IMR-90 (cell line): ENCODE results near the gene KIAA0232. TPM values are rescaled to one million over a fixed set of nuclear protein-coding genes. Genes with fewer than 3 reads are reported as not detected.

Experiments used
- ATAC-seq: fragments of 200-7000 bp; cut with Tn5 transposase; 2 replicates; pipeline ENCODE4 v1.9.1; 2020; ENCODE audit warnings: low read depth, mild to moderate bottlenecking, moderate library complexity
- BruUV-seq: library from RNA; stranded (reverse); fragments of 400-500 nt; replicated peaks from 2 replicates; lab custom pipeline; 2021; lab: Mats Ljungman, UMichigan
- CTCF ChIA-PET: fragments of 300-600 bp; formaldehyde crosslinking; extraction: SDS; loops from one replicate; lab custom pipeline; 2021; ENCODE audit warnings: antibody characterized with exemption; lab: Yijun Ruan, JAX
- POLR2A ChIA-PET: fragments of 300-600 bp; sonication (Branson Sonifier 250); formaldehyde crosslinking; loops from one replicate; lab custom pipeline; 2022; ENCODE audit warnings: antibody characterized with exemption; ENCODE audit not compliant: unreplicated experiment; lab: Charles Lee
- DNase-seq: peaks from one replicate; pipeline ENCODE4 v3.0.0; 2013
- H2AFZ ChIP-seq: replicated peaks from 2 replicates; pipeline ENCODE3; 2013; ENCODE audit warnings: low read length, mild to moderate bottlenecking; ENCODE audit not compliant: poor library complexity
- H2AK5ac ChIP-seq: 2 replicates; pipeline ENCODE4 v1.6.1; 2013; ENCODE audit warnings: low read depth, low read length, inconsistent platforms
- H2AK9ac ChIP-seq: replicated peaks from 2 replicates; pipeline ENCODE3; 2013; ENCODE audit warnings: mild to moderate bottlenecking, low read depth, low read length, moderate library complexity; ENCODE audit not compliant: poor library complexity
- H2BK120ac ChIP-seq: 2 replicates; pipeline ENCODE4 v1.6.1; 2013; ENCODE audit warnings: low read depth, low read length, inconsistent platforms
- H2BK15ac ChIP-seq: 3 replicates; pipeline ENCODE4 v1.6.1; 2013; ENCODE audit warnings: low read depth, low read length, inconsistent platforms
- H2BK20ac ChIP-seq: 2 replicates; pipeline ENCODE4 v1.6.1; 2013; ENCODE audit warnings: low read depth, mild to moderate bottlenecking, inconsistent platforms, low read length, moderate library complexity
- H2BK5ac ChIP-seq: 2 replicates; pipeline ENCODE4 v1.6.1; 2013; ENCODE audit warnings: mild to moderate bottlenecking, low read depth, low read length, inconsistent platforms; ENCODE audit not compliant: poor library complexity, severe bottlenecking
- H3K14ac ChIP-seq: replicated peaks from 2 replicates; pipeline ENCODE4 v1.6.1; 2013; ENCODE audit warnings: low read depth, low read length, inconsistent platforms
- H3K18ac ChIP-seq: 2 replicates; pipeline ENCODE4 v1.6.1; 2013; ENCODE audit warnings: low read depth, low read length, control low read depth
- H3K23ac ChIP-seq: 2 replicates; pipeline ENCODE4 v1.6.1; 2013; ENCODE audit warnings: low read depth, low read length, inconsistent platforms
- H3K27ac ChIP-seq: 2 replicates; pipeline ENCODE4 v1.5.1; 2013; ENCODE audit warnings: mild to moderate bottlenecking, control low read depth, low read length; ENCODE audit not compliant: insufficient read depth
- H3K27me3 ChIP-seq: 2 replicates; pipeline ENCODE4 v1.6.1; 2013; ENCODE audit warnings: low read length; ENCODE audit not compliant: control insufficient read depth, insufficient read depth
- H3K36me3 ChIP-seq: 2 replicates; pipeline ENCODE4 v1.6.1; 2013; ENCODE audit warnings: low read length, mixed read lengths; ENCODE audit not compliant: control insufficient read depth, insufficient read depth
- H3K4ac ChIP-seq: 2 replicates; pipeline ENCODE4 v1.6.1; 2013; ENCODE audit warnings: low read depth, low read length, inconsistent platforms
- H3K4me1 ChIP-seq: 2 replicates; pipeline ENCODE4 v1.6.1; 2013; ENCODE audit warnings: low read length, mixed read lengths; ENCODE audit not compliant: control insufficient read depth, insufficient read depth
- H3K4me2 ChIP-seq: 2 replicates; pipeline ENCODE4 v1.6.1; 2013; ENCODE audit warnings: low read depth, mild to moderate bottlenecking, control low read depth, low read length, moderate library complexity
- H3K4me3 ChIP-seq: 2 replicates; pipeline ENCODE4 v1.5.1; 2013; ENCODE audit warnings: low read depth, mild to moderate bottlenecking, control low read depth, low read length, moderate library complexity; ENCODE audit not compliant: insufficient read depth
- H3K56ac ChIP-seq: 2 replicates; pipeline ENCODE4 v1.6.1; 2013; ENCODE audit warnings: low read length, inconsistent platforms; ENCODE audit not compliant: insufficient read depth; ENCODE audit errors: extremely low read depth
- H3K79me1 ChIP-seq, 2 experiments: 2 replicates each; pipeline ENCODE4 v1.6.1; 2013; ENCODE audit warnings: low read length in 2 of 2, inconsistent platforms in 1 of 2, low read depth in 1 of 2
- H3K9ac ChIP-seq: 2 replicates; pipeline ENCODE4 v1.6.1; 2013; ENCODE audit warnings: low read depth, low read length, control low read depth
- H3K9me1 ChIP-seq: 2 replicates; pipeline ENCODE4 v1.6.1; 2013; ENCODE audit warnings: low read length, inconsistent platforms; ENCODE audit not compliant: insufficient read depth
- H3K9me3 ChIP-seq: 2 replicates; pipeline ENCODE4 v1.6.1; 2013; ENCODE audit warnings: low read length; ENCODE audit not compliant: control insufficient read depth, insufficient read depth
- H4K20me1 ChIP-seq: 2 replicates; pipeline ENCODE4 v1.6.1; 2013; ENCODE audit warnings: low read length, inconsistent platforms; ENCODE audit not compliant: insufficient read depth
- H4K5ac ChIP-seq: 2 replicates; pipeline ENCODE4 v1.6.1; 2013; ENCODE audit warnings: mild to moderate bottlenecking, low read depth, low read length, control low read depth
- H4K8ac ChIP-seq, 2 experiments: 2 replicates each; pipeline ENCODE4 v1.6.1; 2013; ENCODE audit warnings: low read depth in 2 of 2, low read length in 2 of 2, control low read depth in 1 of 2, inconsistent platforms in 1 of 2
- H4K91ac ChIP-seq: 2 replicates; pipeline ENCODE4 v1.6.1; 2013; ENCODE audit warnings: low read depth, low read length, inconsistent platforms; ENCODE audit not compliant: insufficient read depth
- CHD1 ChIP-seq: IDR thresholded peaks from 2 replicates; pipeline ENCODE4 v1.6.1; 2012; ENCODE audit warnings: low read depth, low read length, improper control_type of control experiment
- MAZ ChIP-seq: IDR thresholded peaks from 2 replicates; pipeline ENCODE4 v1.6.1; 2012; ENCODE audit warnings: low read depth, mild to moderate bottlenecking, low read length, improper control_type of control experiment, moderate library complexity, borderline replicate concordance
- POLR2A ChIP-seq: IDR thresholded peaks from 2 replicates; pipeline ENCODE4 v1.6.1; 2012; ENCODE audit warnings: mild to moderate bottlenecking, low read depth, low read length
- RFX5 ChIP-seq: IDR thresholded peaks from 2 replicates; pipeline ENCODE4 v1.8.0; 2012; ENCODE audit warnings: low read depth, mild to moderate bottlenecking, low read length, moderate library complexity
- SMC3 ChIP-seq: fragments of 150-350 bp; IDR thresholded peaks from 2 replicates; pipeline ENCODE4 v1.6.1; 2016; ENCODE audit warnings: low read depth, mild to moderate bottlenecking, antibody characterized with exemption, low read length, moderate library complexity
- WGBS, 2 experiments: methylation state at CpG; one replicate each; pipeline versions ENCODE4 v1.1.5 to v1.1.7; 2013; ENCODE audit warnings: missing lambda C conversion rate in 2 of 2; ENCODE audit not compliant: insufficient read length in 1 of 2; ENCODE audit errors: extremely low coverage in 2 of 2; 5-methylcytosine and 5-hydroxymethylcytosine counted together
- dilution Hi-C: fragments of 300-500 bp; cut with HindIII; formaldehyde crosslinking; loops from one replicate; pipeline ENCODE4 v1.14.3; 2018; ENCODE audit warnings: low sequenced_read_pairs; ENCODE audit not compliant: unreplicated experiment
- in situ Hi-C: fragments of 300-500 bp; cut with MboI; formaldehyde crosslinking; loops from 3 replicates; pipeline ENCODE4 v1.14.3; 2019; ENCODE audit warnings: low sequenced_read_pairs, inconsistent platforms, mixed read lengths
- intact Hi-C: fragments of 100-400 bp; cut with micrococcal nuclease; formaldehyde crosslinking; loops from 2 replicates; pipeline ENCODE4 v1.10.0; 2022
- polyA plus RNA-seq, 3 experiments: library from polyadenylated mRNA; depleted of rRNA; stranded (reverse); fragments of >200 nt; gene quantifications; 2 replicates each; pipeline ENCODE4 v1.2.3, GENCODE V29; 2012; ENCODE audit warnings: low replicate concordance in 1 of 3
- total RNA-seq: library from RNA; depleted of rRNA; stranded (reverse); fragments of >200 nt; gene quantifications from 2 replicates; pipeline ENCODE4 v1.2.3, GENCODE V29; 2012

Gene KIAA0232
- total and polyA plus RNA-seq, 2 of the 4 experiments (the other 2 are of a cell fraction): 6.8 to 19.5 TPM

DNA sequence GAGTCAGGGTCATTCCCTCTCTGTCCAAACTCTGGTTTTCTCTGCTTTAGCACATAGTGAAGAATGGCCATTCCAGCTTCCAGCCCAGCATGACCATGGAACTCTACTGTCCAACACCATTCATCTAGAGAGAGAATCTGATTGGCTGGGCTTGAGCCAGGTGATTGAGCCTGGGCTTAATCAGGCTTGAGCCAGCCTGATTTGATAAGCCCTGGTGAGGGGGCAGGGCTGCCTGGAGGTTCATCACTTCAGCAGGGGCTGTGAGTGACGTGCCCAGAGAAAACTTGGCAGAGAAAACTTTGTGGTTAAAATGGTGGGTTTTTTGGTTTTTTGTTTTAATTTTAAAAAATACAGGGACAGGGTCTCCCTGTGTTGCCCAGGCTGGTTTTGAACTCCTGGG lies 62.5 kb downstream of the KIAA0232 start:
- ChIA-PET POLR2A (no interaction called here), CTCF (no interaction called here)
- in situ Hi-C loops: no loop called here

More for the DNA sequence above, 62.5 kb downstream of the KIAA0232 start:
- Histone ChIP-seq H3K4me1 (peaks cover 3% of the 10 kb centered on the region; the same call in 1 of the 2 replicates), H4K5ac (no peak overlapping the region), H2BK15ac (no peak overlapping the region), H2BK120ac (no peak overlapping the region), H3K4ac (no peak overlapping the region), H3K27ac (no peak overlapping the region), H3K79me1 (peaks cover 27 to 58% of the 10 kb centered on the region in 2 experiments), H3K23ac (no peak overlapping the region), H4K91ac (no peak overlapping the region), H3K9ac (no peak overlapping the region), H3K27me3 (no peaks in the 10 kb centered on the region), H3K4me3 (no peak overlapping the region), H3K18ac (no peak overlapping the region), H3K56ac (no peak overlapping the region), H2AK9ac (no peak overlapping the region), H3K4me2 (no peak overlapping the region), H2AK5ac (no peak overlapping the region), H4K20me1 (peaks cover 30% of the 10 kb centered on the region), H2BK5ac (no peak overlapping the region), H3K9me1 (peaks cover 12% of the 10 kb centered on the region), H3K14ac (no peak overlapping the region), H2BK20ac (no peak overlapping the region), H2AFZ (no peak overlapping the region), H4K8ac (no peak overlapping the region), H3K9me3 (no peaks in the 10 kb centered on the region), H3K36me3 (peaks cover 20% of the 10 kb centered on the region)
- TF ChIP-seq CHD1 (no peak), POLR2A (no peak), MAZ (no peak), SMC3 (no peak), RFX5 (no peak)
- no CpG with 5 or more reads among the region's 1 CpG for WGBS, 2 experiments
- ATAC-seq: no peak
- DNase-seq: no peak
- intact Hi-C loops (no loop called here), dilution Hi-C loops (no loop called here)
- BruUV-seq: no TSS peak
